Uterus (tissue), 4 donors: ENCODE data around the gene AEN. TPM values are rescaled to one million over a fixed set of nuclear protein-coding genes. Genes with fewer than 3 reads are reported as not detected.

Source experiments
- DNase-seq, 2 donors: peaks; one replicate each; pipeline ENCODE4 v3.0.0-alpha.2; 2019 to 2020
- H3K27ac ChIP-seq, 2 donors: fragments of 200-600 bp; sonication (generic); 1 replicate in 1 of 2; 2 replicates in 1 of 2; pipeline ENCODE4 v1.5.1; 2016 to 2018
- H3K27me3 ChIP-seq, 2 donors: fragments of 200-600 bp; sonication (generic); one replicate each; pipeline ENCODE4 v1.5.1; 2018 to 2019; ENCODE audit warnings: control low read depth in 1 of 2
- H3K36me3 ChIP-seq, 2 donors: fragments of 200-600 bp; sonication (generic); one replicate each; pipeline ENCODE4 v1.5.1; 2019; ENCODE audit warnings: control low read depth in 1 of 2
- H3K4me1 ChIP-seq, 2 donors: fragments of 200-600 bp; sonication (generic); one replicate each; pipeline ENCODE4 v1.5.1; 2018 to 2019; ENCODE audit warnings: control low read depth in 1 of 2
- H3K4me3 ChIP-seq, 2 donors: fragments of 200-600 bp; sonication (generic); 1 replicate in 1 of 2; 2 replicates in 1 of 2; pipeline ENCODE4 v1.5.1; 2018 to 2019; ENCODE audit warnings: mild to moderate bottlenecking in 1 of 2
- H3K9me3 ChIP-seq, 2 donors: fragments of 200-600 bp; sonication (generic); one replicate each; pipeline ENCODE4 v1.5.1; 2019; ENCODE audit warnings: control low read depth in 1 of 2
- CTCF ChIP-seq, 4 experiments: fragments of 200-600 bp in 2 of 4; fragments of 450-650 bp in 2 of 4; sonication (generic) in 2 of 4; IDR thresholded peaks; one replicate each; pipeline ENCODE4 v1.5.1; 2016 to 2019; ENCODE audit warnings: antibody characterized with exemption in 4 of 4, mild to moderate bottlenecking in 2 of 4, moderate library complexity in 1 of 4
- POLR2A ChIP-seq, 2 donors: fragments of 450-650 bp; IDR thresholded peaks; one replicate each; pipeline ENCODE4 v1.6.1; 2016; ENCODE audit warnings: antibody characterized with exemption in 2 of 2, mild to moderate bottlenecking in 1 of 2, moderate library complexity in 1 of 2
- intact Hi-C: fragments of 100-400 bp; cut with DNase I; formaldehyde crosslinking; loops from one replicate; pipeline ENCODE4 v1.15.1; 2023; ENCODE audit warnings: low total_unique reads
- total RNA-seq, 4 donors: library from RNA; depleted of rRNA in 3 of 4; stranded (reverse); fragments of >200 nt in 3 of 4; gene quantifications; one replicate each; pipeline versions ENCODE4 v1.1.0 to v1.2.4, GENCODE V29; 2014 to 2023
- donor health status: DM: yes; HTN: yes; CAD: no.

Gene AEN
- total RNA-seq, 4 donors from 2014 or later = 1.0 to 20.2 (median 6.0) TPM

- Histone ChIP-seq H3K36me3 (no peaks in the 10 kb centered on the region), H3K27ac (peak overlapping the region in 1 of 2 donors; percentile 18), H3K4me1 (no peaks in the 10 kb centered on the region), H3K9me3 (no peaks in the 10 kb centered on the region), H3K27me3 (no peaks in the 10 kb centered on the region), H3K4me3 (no peak overlapping the region)
- no peak for TF ChIP-seq POLR2A (IDR thresholded peaks at IDR 0.05)
- TF ChIP-seq CTCF (IDR thresholded peaks at IDR 0.05) = no peak
- DNase-seq = peak in 1 of 2 donors; percentile 20
- intact Hi-C loops = no loop called here
Observed at GRCh38 chr15:88648357-88649214, 27.4 kb downstream of the AEN start.

GRCh38 chr15:88649286-88649733, 28.2 kb downstream of the AEN start:
- no peaks in the 10 kb centered on the region for H3K36me3 ChIP-seq
- no peaks in the 10 kb centered on the region for H3K9me3 ChIP-seq
- H3K27me3 ChIP-seq = no peaks in the 10 kb centered on the region
- H3K4me3 ChIP-seq = no peak overlapping the region
- no peak for TF ChIP-seq POLR2A (IDR thresholded peaks at IDR 0.05)
- no peak for TF ChIP-seq CTCF (IDR thresholded peaks at IDR 0.05)
- H3K27ac ChIP-seq = peak overlapping the region in 1 of 2 donors; percentile 18
- intact Hi-C loops = no loop called here
- no peaks in the 10 kb centered on the region for H3K4me1 ChIP-seq
- DNase-seq = peak in 1 of 2 donors; percentile 38

GRCh38 chr15:88649753-88650551, 28.8 kb downstream of the AEN start:
- Histone ChIP-seq H3K27me3 (no peaks in the 10 kb centered on the region), H3K27ac (no peak overlapping the region), H3K36me3 (no peaks in the 10 kb centered on the region), H3K4me1 (no peaks in the 10 kb centered on the region), H3K9me3 (no peaks in the 10 kb centered on the region), H3K4me3 (no peak overlapping the region)
- DNase-seq = peak in 1 of 2 donors; percentile 13
- TF ChIP-seq CTCF (IDR thresholded peaks at IDR 0.05) (no peak), POLR2A (IDR thresholded peaks at IDR 0.05) (no peak)
- intact Hi-C loops = no loop called here

GRCh38 chr15:88650556-88650955, 29.4 kb downstream of the AEN start:
- H3K4me1 ChIP-seq = no peaks in the 10 kb centered on the region
- TF ChIP-seq CTCF (IDR thresholded peaks at IDR 0.05) = no peak
- TF ChIP-seq POLR2A (IDR thresholded peaks at IDR 0.05) = no peak
- peak in 1 of 2 donors; percentile 3 for DNase-seq
- intact Hi-C loops = no loop called here
- H3K27ac ChIP-seq = no peak overlapping the region
- H3K9me3 ChIP-seq = no peaks in the 10 kb centered on the region
- H3K36me3 ChIP-seq = no peaks in the 10 kb centered on the region
- no peak overlapping the region for H3K4me3 ChIP-seq
- no peaks in the 10 kb centered on the region for H3K27me3 ChIP-seq
